NCI-H1092 treated with DMSO at 0.1 percent for 48 hours (cell line): Measurements from ENCODE around the gene PFAS.
"Not testable (repeated sequence)": the region's sequence is repeated elsewhere in the genome, so short reads cannot be mapped to it uniquely, and the experiment has no call there.

ENCODE experiments used
- DNase-seq: peaks from one replicate; lab custom pipeline; 2025; lab: John Stamatoyannopoulos, UW

PFAS gene

DNA sequence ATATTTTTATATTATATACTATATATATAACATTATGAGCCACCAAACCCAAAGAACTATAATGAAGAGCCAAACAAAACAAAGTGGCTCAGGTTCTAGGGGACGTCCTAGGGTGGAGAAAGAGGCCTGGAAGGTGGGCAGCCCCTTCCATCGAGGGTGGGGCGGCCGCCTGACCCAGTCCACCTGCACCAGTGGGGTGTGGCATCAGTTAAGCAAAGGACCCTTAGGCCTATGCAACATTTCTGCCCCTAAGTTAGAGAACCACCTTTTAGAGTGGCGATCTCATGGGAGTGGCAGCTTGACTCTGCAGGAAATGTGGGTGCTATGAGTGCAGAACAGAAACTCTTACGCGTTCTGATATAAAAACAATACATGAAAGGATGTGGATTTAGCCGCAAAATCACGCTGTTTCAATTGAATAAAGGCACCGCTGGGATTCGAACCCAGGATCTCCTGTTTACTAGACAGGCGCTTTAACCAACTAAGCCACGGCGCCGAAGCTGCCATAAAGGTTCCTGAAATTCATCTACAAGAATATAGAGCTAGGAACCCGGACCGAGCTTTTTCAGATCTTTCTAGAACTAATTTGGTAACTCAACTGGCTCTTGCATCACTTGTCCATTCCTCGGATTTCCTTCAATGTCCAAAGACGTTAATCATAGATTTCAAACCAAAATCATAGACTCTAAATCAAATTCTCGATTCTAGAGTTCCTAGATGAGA, 23.1 kb upstream of the PFAS start:
- DNase-seq: no peak

- no peak for DNase-seq
Measured at GRCh38 chr17:8226536-8227237, 22.4 kb upstream of the PFAS start.

DNA sequence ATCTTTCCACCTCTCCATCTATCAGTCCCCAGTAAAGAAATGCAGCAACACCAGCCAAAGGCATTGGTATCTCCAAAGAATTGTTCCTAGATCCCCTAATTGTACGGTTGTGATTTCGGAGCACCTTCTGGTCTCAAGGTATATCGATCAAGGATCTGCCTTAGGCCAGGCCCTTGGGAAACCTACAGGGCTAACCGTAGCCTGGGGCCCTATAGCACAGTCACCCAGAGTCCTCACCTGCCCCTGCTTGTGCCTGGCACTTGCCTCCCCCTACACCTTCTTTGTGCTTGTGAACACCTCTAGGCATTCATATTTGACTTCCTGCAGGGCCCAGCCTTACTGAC, 21.9 kb upstream of the PFAS start:
- no peak for DNase-seq

DNA sequence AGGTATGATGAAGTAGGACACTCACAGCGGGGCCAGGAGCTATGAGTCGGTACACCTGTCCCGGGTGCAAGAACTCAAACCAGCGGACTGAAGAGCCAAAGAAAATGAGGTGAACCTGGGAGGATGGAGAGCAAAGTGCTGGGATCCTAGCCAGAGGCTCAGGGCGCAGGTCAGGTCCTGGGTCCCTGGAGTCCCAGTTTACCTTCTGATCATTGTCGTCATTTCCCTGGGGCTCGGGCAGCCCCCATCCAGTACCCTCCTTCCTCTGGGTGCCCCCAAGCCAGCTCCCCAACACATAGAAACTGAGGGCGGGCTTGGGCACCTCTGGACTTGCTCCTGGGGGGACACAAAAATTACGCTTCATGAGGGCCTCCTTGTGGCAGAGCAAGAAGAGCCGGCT, 17.4 kb upstream of the PFAS start:
- no peak for DNase-seq

DNA sequence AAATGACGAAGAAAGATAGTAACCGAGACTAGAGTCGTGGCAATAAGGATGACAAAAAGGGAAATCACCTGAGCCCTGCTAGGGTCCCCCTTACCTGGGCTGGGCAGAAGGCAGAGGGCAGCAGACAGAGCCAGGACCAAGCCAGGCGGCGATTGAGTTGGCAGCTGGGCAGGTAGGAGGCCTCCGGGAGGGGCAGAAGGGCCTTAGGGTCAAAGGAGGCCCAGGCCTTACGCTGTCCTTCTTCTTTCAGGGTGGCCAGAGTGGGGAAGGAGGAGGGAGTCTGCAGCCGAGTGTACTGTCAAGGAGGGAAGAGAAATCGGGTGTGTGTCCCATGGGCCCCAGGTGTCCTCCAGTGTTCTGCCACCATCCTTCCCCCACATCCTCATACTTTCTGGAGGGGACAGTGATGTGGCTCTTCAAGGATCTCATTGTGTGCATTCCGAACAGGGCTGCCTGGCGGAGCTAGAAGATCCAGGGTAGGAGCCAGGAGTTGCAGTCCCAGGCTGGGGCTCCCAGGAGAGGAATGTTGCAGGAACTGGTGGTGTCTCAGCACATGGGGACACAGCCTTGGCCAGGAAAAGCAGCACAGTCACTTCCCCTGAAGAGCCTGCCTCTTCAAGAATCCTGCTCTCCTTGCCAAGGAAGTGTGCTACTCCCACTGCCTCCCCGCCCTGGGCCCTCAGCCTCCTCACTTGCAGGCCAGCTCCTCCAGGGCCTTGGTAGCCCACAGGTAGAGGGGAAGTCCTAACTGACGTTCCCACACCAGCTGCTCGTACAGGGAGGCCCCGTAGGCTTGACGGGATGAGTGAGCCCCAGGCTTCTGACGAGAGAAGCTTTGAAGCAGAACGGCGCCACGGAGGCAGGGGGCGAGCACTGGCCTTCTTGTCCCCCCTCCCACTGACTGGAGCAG, 14.5 kb upstream of the PFAS start:
- DNase-seq: no peak

GRCh38 chr17:8235676-8236075, 13.4 kb upstream of the PFAS start:
- DNase-seq: no peak

GRCh38 chr17:8237175-8237574, 11.9 kb upstream of the PFAS start:
- no peak for DNase-seq

GRCh38 chr17:8237886-8238285, 11.2 kb upstream of the PFAS start:
- no peak for DNase-seq

GRCh38 chr17:8243827-8244226, 5.3 kb upstream of the PFAS start:
- no peak for DNase-seq

- DNase-seq: no peak
Measured at GRCh38 chr17:8244768-8245167, 4.3 kb upstream of the PFAS start.

GRCh38 chr17:8249621-8250500, 772 bp downstream of the PFAS start:
- no peak for DNase-seq

DNA sequence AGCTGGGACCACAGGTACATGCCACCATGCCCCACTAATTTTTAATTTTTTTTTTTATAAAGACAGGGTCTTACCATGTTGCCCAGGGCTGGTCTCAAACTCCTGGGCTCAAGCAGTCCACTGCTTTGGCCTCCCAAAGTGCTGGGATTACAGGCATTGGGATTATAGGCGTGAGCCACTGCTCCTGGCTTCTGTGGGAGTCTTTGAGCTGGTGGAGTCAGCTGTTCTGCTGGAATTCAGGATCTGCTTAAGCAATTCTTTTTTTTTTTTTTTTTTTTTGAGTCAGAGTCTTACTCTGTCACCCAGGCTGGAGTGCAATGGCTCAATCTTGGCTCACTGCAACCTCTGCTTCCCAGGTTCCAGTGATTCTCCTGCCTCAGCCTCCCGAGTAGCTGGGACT, 2.3 kb downstream of the PFAS start:
- DNase-seq: not testable (repeated sequence)

GRCh38 chr17:8253801-8254200, 4.7 kb downstream of the PFAS start:
- DNase-seq: no peak

DNA sequence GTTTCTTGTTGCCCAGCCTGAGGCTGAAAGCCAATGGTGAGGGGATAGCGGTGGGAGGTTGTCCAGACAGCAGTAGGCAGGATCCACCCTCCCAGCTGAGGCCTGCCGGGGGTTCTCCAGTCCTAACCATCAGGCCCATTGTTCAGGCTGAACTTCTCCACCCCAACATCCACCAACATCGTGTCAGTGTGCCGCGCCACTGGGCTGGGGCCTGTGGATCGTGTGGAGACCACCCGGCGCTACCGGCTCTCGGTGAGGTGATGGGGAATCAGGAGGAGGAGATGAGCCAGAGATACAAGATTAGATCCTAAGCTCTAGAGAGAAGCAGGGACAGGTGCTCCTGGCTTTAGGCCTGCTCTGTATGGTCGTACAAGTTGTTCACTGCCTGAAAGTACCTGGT, 5.8 kb downstream of the PFAS start:
- DNase-seq: no peak

DNA sequence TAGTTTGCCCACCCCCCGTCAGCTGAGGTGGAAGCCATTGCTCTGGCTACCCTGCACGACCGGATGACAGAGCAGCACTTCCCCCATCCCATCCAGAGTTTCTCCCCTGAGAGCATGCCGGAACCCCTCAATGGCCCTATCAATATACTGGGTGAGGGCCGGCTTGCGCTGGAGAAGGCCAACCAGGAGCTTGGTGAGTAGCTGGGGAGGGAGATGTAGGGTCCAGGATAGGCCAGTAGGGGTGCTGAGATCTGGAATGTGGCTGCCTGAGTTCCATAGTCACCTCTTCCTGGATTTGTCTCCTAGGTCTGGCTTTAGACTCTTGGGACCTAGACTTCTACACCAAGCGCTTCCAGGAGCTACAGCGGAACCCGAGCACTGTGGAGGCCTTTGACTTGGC, 6.4 kb downstream of the PFAS start:
- no peak for DNase-seq

DNA sequence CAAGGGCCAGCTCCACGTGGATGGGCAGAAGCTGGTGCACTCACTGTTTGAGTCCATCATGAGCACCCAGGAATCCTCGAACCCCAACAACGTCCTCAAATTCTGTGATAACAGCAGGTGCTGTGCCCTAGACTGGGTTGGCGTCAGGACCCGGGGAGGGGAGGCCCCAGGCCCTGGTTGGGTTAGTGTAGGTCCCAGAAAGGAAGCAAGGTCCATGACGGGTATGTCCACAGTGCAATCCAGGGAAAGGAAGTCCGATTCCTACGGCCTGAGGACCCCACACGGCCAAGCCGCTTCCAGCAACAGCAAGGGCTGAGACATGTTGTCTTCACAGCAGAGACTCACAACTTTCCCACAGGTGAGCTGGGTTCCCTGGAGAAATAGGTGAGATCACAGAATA, 7.2 kb downstream of the PFAS start:
- no peak for DNase-seq

DNA sequence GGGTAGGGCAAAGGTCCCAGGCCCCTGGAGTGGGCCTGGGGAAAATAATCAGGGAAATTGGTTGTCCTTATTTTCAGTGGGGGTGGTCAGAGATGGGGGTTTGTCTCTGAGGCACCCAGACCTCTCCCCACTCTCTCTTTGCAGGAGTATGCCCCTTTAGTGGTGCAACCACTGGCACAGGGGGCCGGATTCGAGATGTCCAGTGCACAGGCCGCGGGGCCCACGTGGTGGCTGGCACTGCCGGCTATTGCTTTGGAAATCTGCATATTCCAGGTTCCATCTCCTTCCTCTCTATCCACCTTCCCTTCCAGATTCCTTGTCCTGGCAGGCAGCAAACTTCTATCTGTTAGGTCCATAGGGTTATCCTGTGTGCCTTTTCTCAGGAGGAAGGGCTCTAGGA, 7.6 kb downstream of the PFAS start:
- DNase-seq: no peak

GRCh38 chr17:8257801-8258200, 8.7 kb downstream of the PFAS start:
- no peak for DNase-seq

DNA sequence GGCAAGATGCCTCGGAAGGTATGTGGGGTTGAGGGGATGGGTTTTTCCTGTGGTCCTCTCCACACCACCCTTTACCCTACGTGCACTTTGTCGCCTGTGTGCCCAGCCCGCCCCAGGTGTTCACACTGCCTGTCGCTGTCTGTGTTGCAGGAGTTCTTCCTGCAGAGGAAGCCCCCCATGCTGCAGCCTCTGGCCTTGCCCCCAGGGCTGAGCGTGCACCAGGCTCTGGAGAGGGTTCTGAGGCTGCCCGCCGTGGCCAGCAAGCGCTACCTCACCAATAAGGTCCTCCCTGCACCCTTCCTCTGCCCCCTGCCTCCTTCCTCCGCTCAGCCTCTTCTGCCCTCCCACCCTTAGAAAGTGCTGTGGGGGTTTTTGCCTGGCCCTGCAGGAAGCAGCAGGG, 15.2 kb downstream of the PFAS start:
- DNase-seq: no peak

DNA sequence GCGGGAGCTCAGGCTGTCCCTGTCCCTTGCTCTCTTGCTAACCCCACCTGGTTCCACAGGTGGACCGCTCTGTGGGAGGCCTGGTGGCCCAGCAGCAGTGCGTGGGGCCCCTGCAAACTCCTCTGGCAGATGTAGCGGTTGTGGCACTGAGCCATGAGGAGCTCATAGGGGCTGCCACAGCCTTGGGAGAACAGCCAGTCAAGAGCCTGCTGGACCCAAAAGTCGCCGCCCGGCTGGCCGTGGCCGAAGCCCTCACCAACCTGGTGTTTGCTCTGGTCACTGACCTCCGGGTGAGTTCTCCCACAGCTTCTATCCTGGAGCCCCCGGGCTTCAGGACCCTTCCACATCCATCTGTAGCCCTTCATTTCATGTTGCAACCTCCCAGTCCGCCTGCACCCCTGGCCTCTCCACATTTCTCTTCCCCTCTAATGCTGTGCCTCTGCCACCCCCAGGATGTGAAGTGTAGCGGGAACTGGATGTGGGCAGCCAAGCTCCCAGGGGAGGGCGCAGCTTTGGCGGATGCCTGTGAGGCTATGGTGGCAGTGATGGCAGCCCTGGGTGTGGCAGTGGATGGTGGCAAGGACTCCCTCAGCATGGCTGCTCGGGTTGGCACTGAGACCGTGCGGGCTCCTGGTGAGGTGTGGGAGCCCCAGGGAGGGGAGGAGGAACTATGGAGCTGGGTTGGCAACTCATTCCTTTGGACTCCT, 15.9 kb downstream of the PFAS start:
- DNase-seq: no peak
